Neural cell (in vitro differentiated cells): ENCODE results near the gene ARHGEF26. TPM values are rescaled to one million over a fixed set of nuclear protein-coding genes. Genes with fewer than 3 reads are reported as not detected.

Source experiments
- H2AFZ ChIP-seq: fragments of 200-600, 300-800 bp; sonication (generic), shearing (Covaris generic); 2 replicates; pipeline ENCODE4 v1.6.0; 2014; ENCODE audit warnings: low read depth, mild to moderate bottlenecking, antibody characterized with exemption, low read length, moderate library complexity
- H3F3A ChIP-seq: fragments of 200-600 bp; shearing (Covaris generic); 2 replicates; pipeline ENCODE4 v1.6.1; 2016; ENCODE audit warnings: mild to moderate bottlenecking, moderate library complexity, mixed read lengths, antibody characterized with exemption, low read length; ENCODE audit not compliant: insufficient read depth, poor library complexity, severe bottlenecking
- H3K27ac ChIP-seq: fragments of 200-600, 300-800 bp; sonication (generic), shearing (Covaris generic); 2 replicates; pipeline ENCODE4 v1.5.1; 2014; ENCODE audit warnings: mild to moderate bottlenecking, low read length, moderate library complexity
- H3K27me3 ChIP-seq: fragments of 300-800, 200-600 bp; sonication (generic), shearing (Covaris generic); 2 replicates; pipeline ENCODE4 v1.6.0; 2014; ENCODE audit warnings: mild to moderate bottlenecking, low read depth, low read length, moderate library complexity; ENCODE audit not compliant: insufficient read depth
- H3K36me3 ChIP-seq: fragments of 300-800, 200-600 bp; sonication (generic), shearing (Covaris generic); 2 replicates; pipeline ENCODE4 v1.5.1; 2014; ENCODE audit warnings: mild to moderate bottlenecking, antibody characterized with exemption, low read length, moderate library complexity; ENCODE audit not compliant: insufficient read depth
- H3K4me2 ChIP-seq: fragments of 300-800, 200-600 bp; sonication (generic), shearing (Covaris generic); 2 replicates; pipeline ENCODE4 v1.6.0; 2014; ENCODE audit warnings: mild to moderate bottlenecking, low read length
- H3K4me3 ChIP-seq: fragments of 300-800, 200-600 bp; sonication (generic), shearing (Covaris generic); 2 replicates; pipeline ENCODE4 v1.5.1; 2014; ENCODE audit warnings: mild to moderate bottlenecking, low read length, moderate library complexity
- H3K79me2 ChIP-seq: fragments of 200-600 bp; shearing (Covaris generic); replicated peaks from 2 replicates; pipeline ENCODE4 v1.6.0; 2014; ENCODE audit warnings: mild to moderate bottlenecking, low read length, moderate library complexity; ENCODE audit not compliant: insufficient read depth
- H3K9ac ChIP-seq: fragments of 300-800, 200-600 bp; sonication (generic), shearing (Covaris generic); 2 replicates; pipeline ENCODE4 v1.6.1; 2016; ENCODE audit warnings: mild to moderate bottlenecking, low read length, mixed read lengths
- H3K9me2 ChIP-seq: fragments of 200-600 bp; shearing (Covaris generic); 2 replicates; pipeline ENCODE4 v1.6.1; 2016; ENCODE audit warnings: mild to moderate bottlenecking, low read length, mixed read lengths; ENCODE audit not compliant: insufficient read depth
- H3K9me3 ChIP-seq: fragments of 200-600, 300-800 bp; sonication (generic), shearing (Covaris generic); 2 replicates; pipeline ENCODE4 v1.6.1; 2016; ENCODE audit warnings: mild to moderate bottlenecking, mixed run types, low read length, moderate library complexity, mixed read lengths
- H4K20me1 ChIP-seq: fragments of 200-600 bp; shearing (Covaris generic); 2 replicates; pipeline ENCODE4 v1.6.1; 2016; ENCODE audit warnings: mild to moderate bottlenecking, mixed run types; ENCODE audit not compliant: insufficient read depth
- EP300 ChIP-seq: fragments of 450-650 bp; conservative IDR thresholded peaks from 2 replicates; pipeline ENCODE4 v1.6.1; 2014; ENCODE audit warnings: antibody characterized with exemption, mild to moderate bottlenecking, moderate library complexity; ENCODE audit not compliant: poor library complexity, severe bottlenecking
- EZH2 ChIP-seq: fragments of 200-600, 300-800 bp; shearing (Covaris generic), sonication (generic); IDR thresholded peaks from 2 replicates; pipeline ENCODE4 v1.6.1; 2014; ENCODE audit warnings: antibody characterized with exemption, low read length, borderline replicate concordance, mild to moderate bottlenecking; ENCODE audit not compliant: insufficient read depth, poor library complexity, severe bottlenecking
- MXI1 ChIP-seq: fragments of 450-650 bp; conservative IDR thresholded peaks from 2 replicates; pipeline ENCODE4 v1.6.1; 2014; ENCODE audit warnings: antibody characterized with exemption, mild to moderate bottlenecking; ENCODE audit not compliant: poor library complexity, severe bottlenecking
- POLR2AphosphoS5 ChIP-seq: IDR thresholded peaks from 2 replicates; pipeline ENCODE4 v1.6.1; 2012
- RAD21 ChIP-seq: fragments of 450-650 bp; conservative IDR thresholded peaks from 2 replicates; pipeline ENCODE4 v1.6.1; 2014; ENCODE audit warnings: antibody characterized with exemption, mild to moderate bottlenecking, moderate library complexity
- SMC3 ChIP-seq: fragments of 450-650 bp; conservative IDR thresholded peaks from 2 replicates; pipeline ENCODE4 v1.6.1; 2014; ENCODE audit warnings: antibody characterized with exemption, mild to moderate bottlenecking, moderate library complexity; ENCODE audit not compliant: poor library complexity
- TAF1 ChIP-seq: IDR thresholded peaks from 2 replicates; pipeline ENCODE4 v1.6.1; 2012; ENCODE audit warnings: low read depth
- polyA plus RNA-seq: library from polyadenylated mRNA; depleted of rRNA; stranded (reverse); fragments of >200 nt; gene quantifications from 2 replicates; pipeline ENCODE4 v1.2.3, GENCODE V29; 2014
- TF ChIP-seq, protein P1 (sequence below): IDR thresholded peaks from 2 replicates; pipeline ENCODE4 v1.6.1; 2012; ENCODE audit warnings: borderline replicate concordance
- TF ChIP-seq, protein P2 (sequence below): fragments of 450-650 bp; IDR thresholded peaks from 2 replicates; pipeline ENCODE4 v1.5.1; 2014; ENCODE audit warnings: antibody characterized with exemption, mild to moderate bottlenecking, moderate library complexity; ENCODE audit not compliant: poor library complexity, severe bottlenecking

The ARHGEF26 gene
- polyA plus RNA-seq, 1 donor from 2014 or later: 5.7 TPM

- Histone ChIP-seq H3K4me2 (no peak overlapping the region), H3F3A (no peaks in the 10 kb centered on the region)
Observed at GRCh38 chr3:154130540-154130939, 9.3 kb downstream of the ARHGEF26 start.

GRCh38 chr3:154131830-154132229 lies 10.6 kb downstream of the ARHGEF26 start:
- Histone ChIP-seq H3K79me2 (no peaks in the 10 kb centered on the region), H3K27me3 (no peaks in the 10 kb centered on the region), H3K9ac (no peak overlapping the region), H3K36me3 (no peaks in the 10 kb centered on the region), H2AFZ (no peak overlapping the region), H3K9me3 (no peaks in the 10 kb centered on the region), H3K4me2 (no peak overlapping the region), H3F3A (no peaks in the 10 kb centered on the region), H3K9me2 (no peaks in the 10 kb centered on the region), H4K20me1 (no peaks in the 10 kb centered on the region), H3K27ac (no peak overlapping the region), H3K4me3 (no peak overlapping the region)
- TF ChIP-seq SMC3 (no peak), POLR2AphosphoS5 (no peak), EZH2 (no peak), RAD21 (no peak), TAF1 (no peak), MXI1 (no peak), EP300 (no peak)
- TF ChIP-seq, protein P1, sequence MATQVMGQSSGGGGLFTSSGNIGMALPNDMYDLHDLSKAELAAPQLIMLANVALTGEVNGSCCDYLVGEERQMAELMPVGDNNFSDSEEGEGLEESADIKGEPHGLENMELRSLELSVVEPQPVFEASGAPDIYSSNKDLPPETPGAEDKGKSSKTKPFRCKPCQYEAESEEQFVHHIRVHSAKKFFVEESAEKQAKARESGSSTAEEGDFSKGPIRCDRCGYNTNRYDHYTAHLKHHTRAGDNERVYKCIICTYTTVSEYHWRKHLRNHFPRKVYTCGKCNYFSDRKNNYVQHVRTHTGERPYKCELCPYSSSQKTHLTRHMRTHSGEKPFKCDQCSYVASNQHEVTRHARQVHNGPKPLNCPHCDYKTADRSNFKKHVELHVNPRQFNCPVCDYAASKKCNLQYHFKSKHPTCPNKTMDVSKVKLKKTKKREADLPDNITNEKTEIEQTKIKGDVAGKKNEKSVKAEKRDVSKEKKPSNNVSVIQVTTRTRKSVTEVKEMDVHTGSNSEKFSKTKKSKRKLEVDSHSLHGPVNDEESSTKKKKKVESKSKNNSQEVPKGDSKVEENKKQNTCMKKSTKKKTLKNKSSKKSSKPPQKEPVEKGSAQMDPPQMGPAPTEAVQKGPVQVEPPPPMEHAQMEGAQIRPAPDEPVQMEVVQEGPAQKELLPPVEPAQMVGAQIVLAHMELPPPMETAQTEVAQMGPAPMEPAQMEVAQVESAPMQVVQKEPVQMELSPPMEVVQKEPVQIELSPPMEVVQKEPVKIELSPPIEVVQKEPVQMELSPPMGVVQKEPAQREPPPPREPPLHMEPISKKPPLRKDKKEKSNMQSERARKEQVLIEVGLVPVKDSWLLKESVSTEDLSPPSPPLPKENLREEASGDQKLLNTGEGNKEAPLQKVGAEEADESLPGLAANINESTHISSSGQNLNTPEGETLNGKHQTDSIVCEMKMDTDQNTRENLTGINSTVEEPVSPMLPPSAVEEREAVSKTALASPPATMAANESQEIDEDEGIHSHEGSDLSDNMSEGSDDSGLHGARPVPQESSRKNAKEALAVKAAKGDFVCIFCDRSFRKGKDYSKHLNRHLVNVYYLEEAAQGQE: no peak
- TF ChIP-seq, protein P2, sequence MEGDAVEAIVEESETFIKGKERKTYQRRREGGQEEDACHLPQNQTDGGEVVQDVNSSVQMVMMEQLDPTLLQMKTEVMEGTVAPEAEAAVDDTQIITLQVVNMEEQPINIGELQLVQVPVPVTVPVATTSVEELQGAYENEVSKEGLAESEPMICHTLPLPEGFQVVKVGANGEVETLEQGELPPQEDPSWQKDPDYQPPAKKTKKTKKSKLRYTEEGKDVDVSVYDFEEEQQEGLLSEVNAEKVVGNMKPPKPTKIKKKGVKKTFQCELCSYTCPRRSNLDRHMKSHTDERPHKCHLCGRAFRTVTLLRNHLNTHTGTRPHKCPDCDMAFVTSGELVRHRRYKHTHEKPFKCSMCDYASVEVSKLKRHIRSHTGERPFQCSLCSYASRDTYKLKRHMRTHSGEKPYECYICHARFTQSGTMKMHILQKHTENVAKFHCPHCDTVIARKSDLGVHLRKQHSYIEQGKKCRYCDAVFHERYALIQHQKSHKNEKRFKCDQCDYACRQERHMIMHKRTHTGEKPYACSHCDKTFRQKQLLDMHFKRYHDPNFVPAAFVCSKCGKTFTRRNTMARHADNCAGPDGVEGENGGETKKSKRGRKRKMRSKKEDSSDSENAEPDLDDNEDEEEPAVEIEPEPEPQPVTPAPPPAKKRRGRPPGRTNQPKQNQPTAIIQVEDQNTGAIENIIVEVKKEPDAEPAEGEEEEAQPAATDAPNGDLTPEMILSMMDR: no peak

More at GRCh38 chr3:154130540-154130939, 9.3 kb downstream of the ARHGEF26 start:
- H3K9me2 ChIP-seq: no peaks in the 10 kb centered on the region
- no peaks in the 10 kb centered on the region for H3K79me2 ChIP-seq
- no peaks in the 10 kb centered on the region for H3K27me3 ChIP-seq
- H2AFZ ChIP-seq: no peak overlapping the region
- H4K20me1 ChIP-seq: no peaks in the 10 kb centered on the region
- TF ChIP-seq POLR2AphosphoS5: no peak
- TF ChIP-seq RAD21: no peak
- TF ChIP-seq, protein P2: no peak
- no peak for TF ChIP-seq TAF1
- TF ChIP-seq EP300: no peak
- no peak for TF ChIP-seq MXI1
- TF ChIP-seq, protein P1: no peak
- no peak for TF ChIP-seq SMC3
- no peak for TF ChIP-seq EZH2
- H3K27ac ChIP-seq: no peak overlapping the region
- no peaks in the 10 kb centered on the region for H3K36me3 ChIP-seq
- no peak overlapping the region for H3K4me3 ChIP-seq
- no peaks in the 10 kb centered on the region for H3K9me3 ChIP-seq
- H3K9ac ChIP-seq: no peak overlapping the region
